ENCODE measurements around the gene GANAB.

The GANAB gene

DNA sequence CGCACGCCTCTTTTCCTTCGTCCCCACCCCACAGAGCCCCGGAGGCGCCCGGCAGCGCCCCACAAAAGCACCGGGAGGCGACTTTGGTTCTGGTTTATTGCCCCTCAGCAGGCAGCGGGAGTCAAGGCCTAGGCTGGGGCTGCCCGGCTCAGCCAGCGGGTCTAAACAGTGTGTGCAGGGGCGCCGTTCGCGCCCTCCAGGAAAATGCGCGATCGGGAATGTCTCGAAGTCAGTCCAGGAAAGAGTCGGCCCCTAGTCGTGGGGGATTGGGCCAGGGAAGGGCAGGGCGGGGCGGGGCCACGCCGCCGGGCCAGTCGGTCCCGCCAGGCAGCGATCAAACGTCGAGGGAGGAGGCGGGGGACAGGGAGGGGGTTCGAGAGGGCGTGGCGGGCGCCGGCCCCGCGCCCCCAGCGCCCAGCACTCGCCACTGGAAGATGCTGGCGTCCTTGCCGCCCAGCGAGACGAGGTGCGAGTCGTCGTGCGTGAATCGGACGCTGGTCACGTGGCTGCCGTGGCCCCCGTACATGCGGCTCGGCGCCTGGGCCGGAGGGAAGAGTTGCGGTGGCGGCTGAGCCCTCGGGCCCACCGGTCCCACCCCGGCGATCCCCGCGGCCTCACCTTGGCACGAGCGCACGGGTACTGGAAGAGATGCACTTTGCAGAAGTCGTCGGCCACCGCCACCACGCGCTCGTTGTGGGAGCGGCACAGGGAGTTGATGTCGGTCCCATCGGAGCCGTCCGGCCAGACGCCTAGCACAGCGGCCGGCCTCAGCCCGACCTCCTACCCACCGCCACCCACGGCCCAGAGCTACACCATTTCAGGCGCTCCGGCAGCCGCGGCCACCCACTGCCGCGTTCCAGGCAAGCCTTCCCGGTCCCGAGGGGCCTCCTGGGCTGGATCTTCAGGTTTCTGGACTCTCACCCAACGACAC, 44.0 kb downstream of the GANAB start:
- DNase-seq (ENCODE audit: extremely low read depth, insufficient read length) = no peak
- TF ChIP-seq, protein P1, sequence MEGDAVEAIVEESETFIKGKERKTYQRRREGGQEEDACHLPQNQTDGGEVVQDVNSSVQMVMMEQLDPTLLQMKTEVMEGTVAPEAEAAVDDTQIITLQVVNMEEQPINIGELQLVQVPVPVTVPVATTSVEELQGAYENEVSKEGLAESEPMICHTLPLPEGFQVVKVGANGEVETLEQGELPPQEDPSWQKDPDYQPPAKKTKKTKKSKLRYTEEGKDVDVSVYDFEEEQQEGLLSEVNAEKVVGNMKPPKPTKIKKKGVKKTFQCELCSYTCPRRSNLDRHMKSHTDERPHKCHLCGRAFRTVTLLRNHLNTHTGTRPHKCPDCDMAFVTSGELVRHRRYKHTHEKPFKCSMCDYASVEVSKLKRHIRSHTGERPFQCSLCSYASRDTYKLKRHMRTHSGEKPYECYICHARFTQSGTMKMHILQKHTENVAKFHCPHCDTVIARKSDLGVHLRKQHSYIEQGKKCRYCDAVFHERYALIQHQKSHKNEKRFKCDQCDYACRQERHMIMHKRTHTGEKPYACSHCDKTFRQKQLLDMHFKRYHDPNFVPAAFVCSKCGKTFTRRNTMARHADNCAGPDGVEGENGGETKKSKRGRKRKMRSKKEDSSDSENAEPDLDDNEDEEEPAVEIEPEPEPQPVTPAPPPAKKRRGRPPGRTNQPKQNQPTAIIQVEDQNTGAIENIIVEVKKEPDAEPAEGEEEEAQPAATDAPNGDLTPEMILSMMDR (IDR thresholded peaks at IDR 0.05; ENCODE audit: insufficient read depth, low read length, poor library complexity, severe bottlenecking) = no peak
- no peaks in the 10 kb centered on the region for H3K27me3 ChIP-seq (replicated peaks; ENCODE audit: control insufficient read depth, insufficient read depth, low read length)
- peaks cover 22% of the 10 kb centered on the region for H3K36me3 ChIP-seq (ENCODE audit: control insufficient read depth, insufficient read depth, low read length)
- peak overlapping the region; percentile 36 for H3K4me3 ChIP-seq (replicated peaks; ENCODE audit: low read depth, low read length)

DNA sequence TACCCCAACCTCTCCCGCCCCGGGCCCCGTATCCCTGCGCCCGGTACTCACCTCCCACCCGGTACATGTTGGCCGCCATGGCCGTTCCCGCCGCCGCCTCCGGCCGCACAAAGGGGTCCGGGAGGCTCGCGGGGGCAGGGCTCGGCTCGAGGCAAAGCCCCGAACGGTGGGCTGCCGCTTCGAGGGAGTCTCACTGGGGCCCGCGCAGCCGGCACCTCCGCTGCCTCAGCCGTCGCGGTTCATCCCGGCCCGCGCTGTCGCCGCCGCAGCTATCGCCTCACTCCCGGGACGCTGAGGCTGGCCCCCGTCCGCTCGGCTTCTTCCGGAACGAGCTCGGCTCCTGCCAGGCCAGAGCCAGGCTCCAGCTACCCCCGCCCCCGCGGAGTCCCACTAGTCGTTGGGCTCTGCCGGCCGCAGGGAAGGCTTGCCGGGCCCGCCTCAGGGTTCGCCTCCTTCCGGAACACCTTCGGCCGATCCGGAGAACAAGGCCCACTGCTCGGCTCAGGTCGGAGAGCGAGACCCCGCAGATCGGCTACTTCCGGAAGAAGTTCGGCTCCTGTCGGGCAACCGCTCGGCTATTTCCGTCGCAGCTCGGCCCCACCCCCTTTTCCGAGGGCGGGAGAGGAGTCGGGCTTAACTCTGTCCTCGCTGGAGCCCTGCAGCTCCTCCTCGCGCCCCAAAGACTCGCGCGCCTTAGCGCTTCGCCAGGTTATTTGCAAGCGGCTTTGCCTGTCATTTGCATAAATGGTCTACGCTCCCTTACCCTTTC, 44.9 kb downstream of the GANAB start, which contains the start of gene MTA2:
Gene MTA2, minus strand, starts transcription at position 494 of the 769 bp plus-strand sequence. Its CDS starts 415 bp downstream, at position 79.
- Histone ChIP-seq H3K36me3 (ENCODE audit: control insufficient read depth, insufficient read depth, low read length) (peaks cover 28% of the 10 kb centered on the region), H3K4me3 (replicated peaks; ENCODE audit: low read depth, low read length) (peak within 1 kb of the TSS; percentile 93), H3K27me3 (replicated peaks; ENCODE audit: control insufficient read depth, insufficient read depth, low read length) (no peaks in the 10 kb centered on the region)
- peak; percentile 99 for DNase-seq (ENCODE audit: extremely low read depth, insufficient read length)
- TF ChIP-seq, protein P1 (IDR thresholded peaks at IDR 0.05; ENCODE audit: insufficient read depth, low read length, poor library complexity, severe bottlenecking) = peak; percentile 1

- Histone ChIP-seq H3K4me3 (replicated peaks; ENCODE audit: low read depth, low read length) (peak overlapping the region; percentile 93), H3K27me3 (replicated peaks; ENCODE audit: control insufficient read depth, insufficient read depth, low read length) (no peaks in the 10 kb centered on the region), H3K36me3 (ENCODE audit: control insufficient read depth, insufficient read depth, low read length) (peaks cover 32% of the 10 kb centered on the region)
- TF ChIP-seq, protein P1 (IDR thresholded peaks at IDR 0.05; ENCODE audit: insufficient read depth, low read length, poor library complexity, severe bottlenecking) = no peak
- peak; percentile 74 for DNase-seq (ENCODE audit: extremely low read depth, insufficient read length)
These were observed 45.4 kb downstream of the GANAB start for GRCh38 chr11:62601122-62601371.

GRCh38 chr11:62600367-62601121, 45.9 kb downstream of the GANAB start:
- no peak for DNase-seq (ENCODE audit: extremely low read depth, insufficient read length)
- TF ChIP-seq, protein P1 (IDR thresholded peaks at IDR 0.05; ENCODE audit: insufficient read depth, low read length, poor library complexity, severe bottlenecking) = no peak

GRCh38 chr11:62599901-62600300, 46.5 kb downstream of the GANAB start:
- peaks cover 36% of the 10 kb centered on the region for H3K36me3 ChIP-seq (ENCODE audit: control insufficient read depth, insufficient read depth, low read length)
- TF ChIP-seq, protein P1 (IDR thresholded peaks at IDR 0.05; ENCODE audit: insufficient read depth, low read length, poor library complexity, severe bottlenecking) = no peak
- no peak for DNase-seq (ENCODE audit: extremely low read depth, insufficient read length)

More at GRCh38 chr11:62600367-62601121, 45.9 kb downstream of the GANAB start:
- Histone ChIP-seq H3K4me3 (replicated peaks; ENCODE audit: low read depth, low read length) (peak overlapping the region; percentile 93), H3K36me3 (ENCODE audit: control insufficient read depth, insufficient read depth, low read length) (peaks cover 31% of the 10 kb centered on the region), H3K27me3 (replicated peaks; ENCODE audit: control insufficient read depth, insufficient read depth, low read length) (no peaks in the 10 kb centered on the region)

More at GRCh38 chr11:62599901-62600300, 46.5 kb downstream of the GANAB start:
- Histone ChIP-seq H3K4me3 (replicated peaks; ENCODE audit: low read depth, low read length) (peak overlapping the region; percentile 93), H3K27me3 (replicated peaks; ENCODE audit: control insufficient read depth, insufficient read depth, low read length) (no peaks in the 10 kb centered on the region)

All from GM06990 (cell line).